CD4-positive, alpha-beta memory T cell (primary cell): ENCODE data around the gene PICALM. TPM values are rescaled to one million over a fixed set of nuclear protein-coding genes. Genes with fewer than 3 reads are reported as not detected.

Source experiments
- CTCF ChIA-PET: fragments of 350-600 bp; sonication (Branson Sonifier 250); formaldehyde crosslinking; loops from one replicate; lab custom pipeline; 2021; ENCODE audit warnings: inconsistent platforms; ENCODE audit not compliant: partially characterized antibody; lab: Charles Lee
- POLR2A ChIA-PET: fragments of 350-600 bp; sonication (Branson Sonifier 250); formaldehyde crosslinking; loops from one replicate; lab custom pipeline; 2021; ENCODE audit not compliant: partially characterized antibody; lab: Charles Lee
- DNase-seq, 5 donors: peaks; one replicate each; pipeline versions ENCODE4 v3.0.0 to v3.0.0-alpha.2; 2020 to 2022; ENCODE audit warnings: mixed read lengths in 1 of 5
- H3K27ac ChIP-seq: one replicate; pipeline ENCODE4 v1.7.0; 2013; ENCODE audit warnings: low read depth, low read length
- H3K27me3 ChIP-seq: 2 replicates; pipeline ENCODE4 v1.7.0; 2013; ENCODE audit warnings: mild to moderate bottlenecking, low read length, moderate library complexity; ENCODE audit not compliant: insufficient read depth
- H3K36me3 ChIP-seq: 2 replicates; pipeline ENCODE4 v1.7.0; 2013; ENCODE audit warnings: mild to moderate bottlenecking, low read length, moderate library complexity; ENCODE audit not compliant: insufficient read depth
- H3K4me1 ChIP-seq: 2 replicates; pipeline ENCODE4 v1.7.0; 2013; ENCODE audit warnings: mild to moderate bottlenecking, low read length, moderate library complexity; ENCODE audit not compliant: insufficient read depth
- H3K4me3 ChIP-seq, 2 donors: one replicate each; pipeline ENCODE4 v1.7.0; 2013; ENCODE audit warnings: low read length in 2 of 2, mild to moderate bottlenecking in 1 of 2
- H3K9me3 ChIP-seq, 2 donors: one replicate each; pipeline ENCODE4 v1.7.0; 2013; ENCODE audit warnings: low read length in 2 of 2, control low read depth in 1 of 2; ENCODE audit not compliant: control insufficient read depth in 1 of 2
- H3K27ac Mint-ChIP-seq, 7 donors: one replicate each; pipeline ENCODE4 v1.8.0; 2020 to 2021; ENCODE audit warnings: mixed read lengths in 7 of 7, mild to moderate bottlenecking in 6 of 7, inconsistent platforms in 3 of 7, moderate library complexity in 3 of 7
- H3K27me3 Mint-ChIP-seq, 2 donors: one replicate each; pipeline ENCODE4 v1.8.0; 2020 to 2021; ENCODE audit warnings: mixed read lengths in 2 of 2
- H3K36me3 Mint-ChIP-seq, 2 donors: one replicate each; pipeline ENCODE4 v1.8.0; 2020 to 2021; ENCODE audit warnings: mixed read lengths in 2 of 2, inconsistent platforms in 1 of 2, mild to moderate bottlenecking in 1 of 2
- H3K4me1 Mint-ChIP-seq, 4 donors: one replicate each; pipeline ENCODE4 v1.8.0; 2020 to 2021; ENCODE audit warnings: mixed read lengths in 4 of 4, mild to moderate bottlenecking in 1 of 4
- H3K4me3 Mint-ChIP-seq, 8 donors: one replicate each; pipeline ENCODE4 v1.8.0; 2020 to 2021; ENCODE audit warnings: mixed read lengths in 8 of 8, mild to moderate bottlenecking in 7 of 8, moderate library complexity in 6 of 8, inconsistent platforms in 3 of 8
- H3K9me3 Mint-ChIP-seq, 8 donors: one replicate each; pipeline ENCODE4 v1.8.0; 2020 to 2021; ENCODE audit warnings: mixed read lengths in 8 of 8, mild to moderate bottlenecking in 5 of 8, inconsistent platforms in 3 of 8, moderate library complexity in 1 of 8
- intact Hi-C: fragments of 100-400 bp; cut with micrococcal nuclease; formaldehyde crosslinking; loops from one replicate; pipeline ENCODE4 v1.15.1; 2023
- polyA plus RNA-seq, 2 donors: library from polyadenylated mRNA; unstranded; fragments of 300-500 nt; fragmentation: Illumina TruSeq; gene quantifications; one replicate each; pipeline ENCODE4 v1.2.3, GENCODE V29; 2021
- total RNA-seq, 2 experiments: library from RNA; stranded (reverse); gene quantifications; one replicate each; pipeline ENCODE4 v1.2.3, GENCODE V29; 2021

The PICALM gene
- total and polyA plus RNA-seq, 4 experiments from 2014 or later, result 15.3 to 138 (median 76.8) TPM

DNA sequence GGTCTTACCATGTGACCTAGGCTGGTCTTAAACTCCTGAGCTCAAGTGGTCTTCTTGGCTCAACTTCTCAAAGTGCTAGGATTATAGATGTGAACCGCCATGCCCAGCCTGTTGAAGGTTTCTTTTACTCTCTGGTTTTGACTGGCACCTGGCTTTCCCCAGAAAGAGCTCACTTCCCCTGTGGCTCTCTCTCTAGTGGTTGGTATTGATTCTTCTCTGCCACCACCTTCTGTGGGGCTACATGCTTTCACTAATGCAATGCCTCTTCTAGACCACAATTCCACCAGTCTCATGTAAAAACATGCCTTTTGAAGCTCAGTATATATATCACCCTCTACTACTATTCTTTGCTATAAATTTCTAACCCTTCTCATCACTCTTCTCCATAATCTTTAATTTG lies 146.5 kb downstream of the PICALM start:
- Mint-ChIP-seq H3K27me3 (peaks cover 17 to 21% of the 10 kb centered on the region in 2 donors), H3K4me1 (no peaks in the 10 kb centered on the region), H3K27ac (no peak overlapping the region), H3K36me3 (no peaks in the 10 kb centered on the region), H3K4me3 (no peak overlapping the region), H3K9me3 (no peaks in the 10 kb centered on the region)
- Histone ChIP-seq H3K36me3 (no peaks in the 10 kb centered on the region), H3K9me3 (no peaks in the 10 kb centered on the region), H3K27ac (no peak overlapping the region), H3K27me3 (no peaks in the 10 kb centered on the region), H3K4me3 (no peak overlapping the region), H3K4me1 (no peaks in the 10 kb centered on the region)
- no peak for DNase-seq
- intact Hi-C loops, result no loop called here
- ChIA-PET POLR2A (no interaction called here), CTCF (interaction anchor here (0.8 kb wide), 1 partner anchor 15 kb away, joined by 3 read pairs; no protein-coding TSS in a partner anchor)

DNA sequence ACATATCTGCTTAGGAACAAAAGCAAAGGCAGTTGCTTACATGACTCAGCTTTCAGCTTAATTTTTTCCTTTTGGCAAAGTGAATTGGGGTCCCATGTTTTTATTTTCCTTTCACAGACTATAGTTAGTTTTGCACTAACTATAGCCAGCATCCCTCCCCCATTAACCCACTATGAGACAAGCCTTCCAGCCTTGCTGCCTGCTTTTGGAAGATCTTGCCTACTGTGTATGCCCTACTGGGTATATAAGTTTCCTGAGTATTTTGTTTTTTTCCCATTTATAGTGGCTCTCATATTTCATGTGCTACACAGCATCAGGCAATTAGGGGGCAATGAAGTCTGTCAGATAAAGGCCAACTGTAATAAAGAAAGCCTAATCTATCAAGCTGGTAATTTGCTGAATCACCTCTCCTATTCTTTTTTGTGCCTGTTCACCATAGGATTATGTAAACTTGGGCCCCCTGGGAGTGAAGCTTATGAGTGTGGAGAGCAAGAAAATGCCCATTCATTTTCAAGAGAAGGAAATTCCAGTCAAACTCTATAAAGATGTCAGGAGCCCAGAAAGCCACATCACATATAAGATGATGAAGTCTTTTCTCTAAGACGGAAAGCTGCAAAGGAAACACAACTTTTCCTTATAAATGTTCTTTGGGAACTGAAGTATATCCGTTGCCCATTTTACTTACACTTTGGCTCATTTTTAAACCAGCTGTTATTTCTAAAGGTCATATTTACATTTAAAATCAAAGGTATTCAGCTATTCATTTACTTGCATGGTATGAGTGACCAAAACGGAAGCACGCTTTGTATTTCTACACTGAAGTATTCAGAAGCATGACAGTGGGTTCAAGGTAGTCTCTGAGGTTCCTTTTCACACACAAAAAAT lies 149.7 kb downstream of the PICALM start:
- POLR2A ChIA-PET, result no interaction called here
- no peak for DNase-seq
- Histone ChIP-seq H3K27ac (no peak overlapping the region), H3K36me3 (no peaks in the 10 kb centered on the region), H3K9me3 (no peaks in the 10 kb centered on the region), H3K4me3 (no peak overlapping the region), H3K27me3 (no peaks in the 10 kb centered on the region), H3K4me1 (no peaks in the 10 kb centered on the region)
- no peaks in the 10 kb centered on the region for H3K36me3 Mint-ChIP-seq
- peaks cover 6 to 16% of the 10 kb centered on the region in 2 donors for H3K27me3 Mint-ChIP-seq
- no peak overlapping the region for H3K27ac Mint-ChIP-seq
- CTCF ChIA-PET, result no interaction called here
- no peak overlapping the region for H3K4me3 Mint-ChIP-seq
- intact Hi-C loops, result no loop called here
- H3K4me1 Mint-ChIP-seq, result no peaks in the 10 kb centered on the region
- H3K9me3 Mint-ChIP-seq, result peaks cover 0 to 3% (median 0%) of the 10 kb centered on the region in 8 donors

- Mint-ChIP-seq H3K4me1 (no peaks in the 10 kb centered on the region), H3K27ac (peak overlapping the region in 1 of 7 donors; percentile 69), H3K4me3 (no peak overlapping the region), H3K27me3 (peaks cover 0 to 3% of the 10 kb centered on the region in 2 donors), H3K9me3 (peaks cover 0 to 3% (median 0%) of the 10 kb centered on the region in 8 donors), H3K36me3 (no peaks in the 10 kb centered on the region)
- CTCF ChIA-PET, result no interaction called here
- no peaks in the 10 kb centered on the region for H3K36me3 ChIP-seq
- H3K9me3 ChIP-seq, result no peaks in the 10 kb centered on the region
- no peaks in the 10 kb centered on the region for H3K27me3 ChIP-seq
- DNase-seq, result no peak
- intact Hi-C loops, result no loop called here
- H3K4me1 ChIP-seq, result no peaks in the 10 kb centered on the region
- H3K27ac ChIP-seq, result no peak overlapping the region
- POLR2A ChIA-PET, result no interaction called here
- H3K4me3 ChIP-seq, result no peak overlapping the region
Measured at GRCh38 chr11:85914425-85914824, 154.5 kb downstream of the PICALM start.

GRCh38 chr11:85913513-85913912 lies 155.4 kb downstream of the PICALM start:
- no peaks in the 10 kb centered on the region for H3K36me3 Mint-ChIP-seq
- no peak overlapping the region for H3K4me3 ChIP-seq
- H3K9me3 ChIP-seq, result no peaks in the 10 kb centered on the region
- H3K4me1 ChIP-seq, result no peaks in the 10 kb centered on the region
- no peak overlapping the region for H3K27ac Mint-ChIP-seq
- H3K4me1 Mint-ChIP-seq, result no peaks in the 10 kb centered on the region
- ChIA-PET CTCF (no interaction called here), POLR2A (no interaction called here)
- intact Hi-C loops, result no loop called here
- no peaks in the 10 kb centered on the region for H3K27me3 ChIP-seq
- peaks cover 0 to 3% of the 10 kb centered on the region in 2 donors for H3K27me3 Mint-ChIP-seq
- H3K27ac ChIP-seq, result no peak overlapping the region
- no peak for DNase-seq
- H3K9me3 Mint-ChIP-seq, result peaks cover 0 to 3% (median 0%) of the 10 kb centered on the region in 8 donors
- no peaks in the 10 kb centered on the region for H3K36me3 ChIP-seq
- no peak overlapping the region for H3K4me3 Mint-ChIP-seq

DNA sequence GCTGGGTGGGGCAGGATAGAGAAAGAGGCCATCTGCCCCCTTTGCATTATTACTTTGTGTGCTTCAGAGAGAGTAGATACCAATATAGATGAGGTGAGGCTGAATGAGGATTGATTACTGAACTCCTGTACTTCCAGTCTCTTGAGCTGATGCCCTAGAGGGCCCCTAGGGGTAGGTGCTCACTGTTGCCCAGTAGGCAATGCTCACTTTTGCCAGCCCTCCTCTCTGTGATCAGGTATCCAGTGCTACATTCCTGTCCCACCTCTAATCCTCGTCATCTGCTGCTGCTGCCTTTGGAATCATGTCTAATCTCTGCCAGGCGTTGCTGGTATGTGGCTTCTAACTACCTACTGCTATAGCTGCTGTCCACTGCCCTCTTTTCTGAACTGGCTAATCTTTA lies 156.5 kb downstream of the PICALM start:
- Mint-ChIP-seq H3K9me3 (peaks cover 0 to 3% (median 0%) of the 10 kb centered on the region in 8 donors), H3K4me3 (no peak overlapping the region)

More for the DNA sequence above, 156.5 kb downstream of the PICALM start:
- Histone ChIP-seq H3K9me3 (no peaks in the 10 kb centered on the region), H3K27ac (no peak overlapping the region), H3K4me3 (no peak overlapping the region), H3K36me3 (no peaks in the 10 kb centered on the region), H3K4me1 (no peaks in the 10 kb centered on the region), H3K27me3 (no peaks in the 10 kb centered on the region)
- peaks cover 0 to 3% of the 10 kb centered on the region in 2 donors for H3K27me3 Mint-ChIP-seq
- DNase-seq, result no peak
- intact Hi-C loops, result no loop called here
- ChIA-PET POLR2A (no interaction called here), CTCF (no interaction called here)
- no peak overlapping the region for H3K27ac Mint-ChIP-seq
- H3K4me1 Mint-ChIP-seq, result no peaks in the 10 kb centered on the region
- no peaks in the 10 kb centered on the region for H3K36me3 Mint-ChIP-seq

Other genes starting within 250 kb of the PICALM start
- not detected for gene CCDC83, start 213.7 kb downstream of the PICALM start, total RNA-seq
- gene CCDC83, start 213.7 kb downstream of the PICALM start, polyA plus RNA-seq, result not detected
- gene EED, start 175.7 kb upstream of the PICALM start, total RNA-seq, result 10 to 100 TPM; 47.1 to 51.0 TPM
- 10 to 100 TPM; 15.5 to 26.9 TPM for gene EED, start 175.7 kb upstream of the PICALM start, polyA plus RNA-seq
- gene HIKESHI, start 233.2 kb upstream of the PICALM start, total RNA-seq, result 10 to 100 TPM; 26.6 to 33.3 TPM
- 100 to 1,000 TPM in 1 of 2 donors, 10 to 100 TPM in 1; 82.3 to 143 TPM for gene HIKESHI, start 233.2 kb upstream of the PICALM start, polyA plus RNA-seq